ENCODE results near the gene RGS3. TPM values are rescaled to one million over a fixed set of nuclear protein-coding genes. Genes with fewer than 3 reads are reported as not detected.
A peak's percentile ranks its signal among the peaks of the same experiment; 100 is the strongest.

Gene RGS3
- total and polyA plus RNA-seq, 2 of the 13 experiments (the other 11 are each of a cell fraction or from before 2014, with no cell fraction given): 17.1 to 28.8 TPM

- TF ChIP-seq, protein P1, sequence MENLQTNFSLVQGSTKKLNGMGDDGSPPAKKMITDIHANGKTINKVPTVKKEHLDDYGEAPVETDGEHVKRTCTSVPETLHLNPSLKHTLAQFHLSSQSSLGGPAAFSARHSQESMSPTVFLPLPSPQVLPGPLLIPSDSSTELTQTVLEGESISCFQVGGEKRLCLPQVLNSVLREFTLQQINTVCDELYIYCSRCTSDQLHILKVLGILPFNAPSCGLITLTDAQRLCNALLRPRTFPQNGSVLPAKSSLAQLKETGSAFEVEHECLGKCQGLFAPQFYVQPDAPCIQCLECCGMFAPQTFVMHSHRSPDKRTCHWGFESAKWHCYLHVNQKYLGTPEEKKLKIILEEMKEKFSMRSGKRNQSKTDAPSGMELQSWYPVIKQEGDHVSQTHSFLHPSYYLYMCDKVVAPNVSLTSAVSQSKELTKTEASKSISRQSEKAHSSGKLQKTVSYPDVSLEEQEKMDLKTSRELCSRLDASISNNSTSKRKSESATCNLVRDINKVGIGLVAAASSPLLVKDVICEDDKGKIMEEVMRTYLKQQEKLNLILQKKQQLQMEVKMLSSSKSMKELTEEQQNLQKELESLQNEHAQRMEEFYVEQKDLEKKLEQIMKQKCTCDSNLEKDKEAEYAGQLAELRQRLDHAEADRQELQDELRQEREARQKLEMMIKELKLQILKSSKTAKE (CRISPR knock-in tag; IDR thresholded peaks at IDR 0.05; ENCODE audit: borderline replicate concordance): no peak
- TF ChIP-seq BRCA1 (CRISPR knock-in tag; IDR thresholded peaks at IDR 0.05) (no peak), SNRNP70 (IDR thresholded peaks at IDR 0.05; ENCODE audit: low read depth, low read length) (no peak), PHF5A (CRISPR knock-in tag; IDR thresholded peaks at IDR 0.05; ENCODE audit: low read depth, unreplicated experiment) (no peak), GZF1 (CRISPR knock-in tag; IDR thresholded peaks at IDR 0.05) (no peak), FOXA3 (CRISPR knock-in tag; IDR thresholded peaks at IDR 0.05) (peak; percentile 12; the same call in 1 of the 2 replicates), ZNF800 (CRISPR knock-in tag; IDR thresholded peaks at IDR 0.05) (no peak), ZFP36L2 (CRISPR knock-in tag; IDR thresholded peaks at IDR 0.05) (no peak), IKZF5 (CRISPR knock-in tag; IDR thresholded peaks at IDR 0.05) (peak; percentile 36; the same call in 1 of the 2 replicates), NFIC (IDR thresholded peaks at IDR 0.05; ENCODE audit: low read length) (no peak), ZBTB38 (CRISPR knock-in tag; IDR thresholded peaks at IDR 0.05) (peak; percentile 97), CBX5 (CRISPR knock-in tag; IDR thresholded peaks at IDR 0.05; ENCODE audit: borderline replicate concordance) (no peak; the same call in 1 of the 2 replicates), KLF16 (CRISPR knock-in tag; IDR thresholded peaks at IDR 0.05) (no peak), POLR2A (IDR thresholded peaks at IDR 0.05; ENCODE audit: insufficient read depth in 1 of 2, low read depth in 2 of 2, low read length in 2 of 2) (peak in 1 of 2 experiments; percentile 54; a peak in 2 of 4 replicates)
- TF ChIP-seq, protein P2, sequence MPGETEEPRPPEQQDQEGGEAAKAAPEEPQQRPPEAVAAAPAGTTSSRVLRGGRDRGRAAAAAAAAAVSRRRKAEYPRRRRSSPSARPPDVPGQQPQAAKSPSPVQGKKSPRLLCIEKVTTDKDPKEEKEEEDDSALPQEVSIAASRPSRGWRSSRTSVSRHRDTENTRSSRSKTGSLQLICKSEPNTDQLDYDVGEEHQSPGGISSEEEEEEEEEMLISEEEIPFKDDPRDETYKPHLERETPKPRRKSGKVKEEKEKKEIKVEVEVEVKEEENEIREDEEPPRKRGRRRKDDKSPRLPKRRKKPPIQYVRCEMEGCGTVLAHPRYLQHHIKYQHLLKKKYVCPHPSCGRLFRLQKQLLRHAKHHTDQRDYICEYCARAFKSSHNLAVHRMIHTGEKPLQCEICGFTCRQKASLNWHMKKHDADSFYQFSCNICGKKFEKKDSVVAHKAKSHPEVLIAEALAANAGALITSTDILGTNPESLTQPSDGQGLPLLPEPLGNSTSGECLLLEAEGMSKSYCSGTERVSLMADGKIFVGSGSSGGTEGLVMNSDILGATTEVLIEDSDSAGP (CRISPR knock-in tag; IDR thresholded peaks at IDR 0.05; ENCODE audit: borderline replicate concordance): peak; percentile 48; the same call in 1 of the 2 replicates
- TF ChIP-seq, protein P3, sequence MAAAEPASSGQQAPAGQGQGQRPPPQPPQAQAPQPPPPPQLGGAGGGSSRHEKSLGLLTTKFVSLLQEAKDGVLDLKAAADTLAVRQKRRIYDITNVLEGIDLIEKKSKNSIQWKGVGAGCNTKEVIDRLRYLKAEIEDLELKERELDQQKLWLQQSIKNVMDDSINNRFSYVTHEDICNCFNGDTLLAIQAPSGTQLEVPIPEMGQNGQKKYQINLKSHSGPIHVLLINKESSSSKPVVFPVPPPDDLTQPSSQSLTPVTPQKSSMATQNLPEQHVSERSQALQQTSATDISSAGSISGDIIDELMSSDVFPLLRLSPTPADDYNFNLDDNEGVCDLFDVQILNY (CRISPR knock-in tag; conservative IDR thresholded peaks at IDR 0.05): no peak
- TF ChIP-seq, protein P4, sequence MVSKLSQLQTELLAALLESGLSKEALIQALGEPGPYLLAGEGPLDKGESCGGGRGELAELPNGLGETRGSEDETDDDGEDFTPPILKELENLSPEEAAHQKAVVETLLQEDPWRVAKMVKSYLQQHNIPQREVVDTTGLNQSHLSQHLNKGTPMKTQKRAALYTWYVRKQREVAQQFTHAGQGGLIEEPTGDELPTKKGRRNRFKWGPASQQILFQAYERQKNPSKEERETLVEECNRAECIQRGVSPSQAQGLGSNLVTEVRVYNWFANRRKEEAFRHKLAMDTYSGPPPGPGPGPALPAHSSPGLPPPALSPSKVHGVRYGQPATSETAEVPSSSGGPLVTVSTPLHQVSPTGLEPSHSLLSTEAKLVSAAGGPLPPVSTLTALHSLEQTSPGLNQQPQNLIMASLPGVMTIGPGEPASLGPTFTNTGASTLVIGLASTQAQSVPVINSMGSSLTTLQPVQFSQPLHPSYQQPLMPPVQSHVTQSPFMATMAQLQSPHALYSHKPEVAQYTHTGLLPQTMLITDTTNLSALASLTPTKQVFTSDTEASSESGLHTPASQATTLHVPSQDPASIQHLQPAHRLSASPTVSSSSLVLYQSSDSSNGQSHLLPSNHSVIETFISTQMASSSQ (IDR thresholded peaks at IDR 0.05; ENCODE audit: low read depth): no peak
- TF ChIP-seq, protein P4 (CRISPR knock-in tag; IDR thresholded peaks at IDR 0.05; ENCODE audit: borderline replicate concordance): no peak
Measured at GRCh38 chr9:113593682-113594281, 130.3 kb downstream of the RGS3 start (continued).
